OCI-LY1 (cell line): ENCODE data around the gene TMEM156.

ENCODE experiments used
- CTCF ChIP-seq: fragments of 200-600 bp; sonication (generic), shearing (Covaris generic); IDR thresholded peaks from 2 replicates; pipeline ENCODE4 v1.5.1; 2017; ENCODE audit warnings: mild to moderate bottlenecking, antibody characterized with exemption, low read length, moderate library complexity, mixed read lengths
- EZH2 ChIP-seq: fragments of 200-600 bp; sonication (generic), shearing (Covaris generic); IDR thresholded peaks from 2 replicates; pipeline ENCODE4 v1.8.0; 2017; ENCODE audit warnings: borderline replicate concordance, mixed run types, mild to moderate bottlenecking, antibody characterized with exemption, low read length, moderate library complexity, mixed read lengths

GRCh38 chr4:39056023-39056422 is 23.8 kb upstream of the TMEM156 start:
- TF ChIP-seq CTCF (no peak), EZH2 (no peak)
